HUES6 (cell line): ENCODE data around the gene ITGAE.
A peak's percentile ranks its signal among the peaks of the same experiment; 100 is the strongest.
"Not testable (repeated sequence)": the region's sequence is repeated elsewhere in the genome, so short reads cannot be mapped to it uniquely, and the experiment has no call there.

Experiments
- H3K27ac ChIP-seq: 2 replicates; pipeline ENCODE4 v1.7.0; 2013; ENCODE audit warnings: low read depth, mild to moderate bottlenecking, low read length, inconsistent platforms
- H3K27me3 ChIP-seq: 2 replicates; pipeline ENCODE4 v1.6.1; 2013; ENCODE audit warnings: low read length; ENCODE audit not compliant: control insufficient read depth, insufficient read depth
- H3K36me3 ChIP-seq: 2 replicates; pipeline ENCODE4 v1.6.1; 2013; ENCODE audit warnings: low read length; ENCODE audit not compliant: control insufficient read depth, insufficient read depth
- H3K4me1 ChIP-seq: 2 replicates; pipeline ENCODE4 v1.6.1; 2013; ENCODE audit warnings: low read length; ENCODE audit not compliant: control insufficient read depth, insufficient read depth
- H3K4me3 ChIP-seq: 2 replicates; pipeline ENCODE4 v1.5.1; 2013; ENCODE audit warnings: low read depth, low read length
- H3K9ac ChIP-seq: one replicate; pipeline ENCODE4 v1.6.1; 2013; ENCODE audit warnings: mild to moderate bottlenecking, low read length
- H3K9me3 ChIP-seq: 2 replicates; pipeline ENCODE4 v1.6.1; 2013; ENCODE audit warnings: low read depth, low read length; ENCODE audit not compliant: control insufficient read depth, insufficient read depth

ITGAE gene

DNA sequence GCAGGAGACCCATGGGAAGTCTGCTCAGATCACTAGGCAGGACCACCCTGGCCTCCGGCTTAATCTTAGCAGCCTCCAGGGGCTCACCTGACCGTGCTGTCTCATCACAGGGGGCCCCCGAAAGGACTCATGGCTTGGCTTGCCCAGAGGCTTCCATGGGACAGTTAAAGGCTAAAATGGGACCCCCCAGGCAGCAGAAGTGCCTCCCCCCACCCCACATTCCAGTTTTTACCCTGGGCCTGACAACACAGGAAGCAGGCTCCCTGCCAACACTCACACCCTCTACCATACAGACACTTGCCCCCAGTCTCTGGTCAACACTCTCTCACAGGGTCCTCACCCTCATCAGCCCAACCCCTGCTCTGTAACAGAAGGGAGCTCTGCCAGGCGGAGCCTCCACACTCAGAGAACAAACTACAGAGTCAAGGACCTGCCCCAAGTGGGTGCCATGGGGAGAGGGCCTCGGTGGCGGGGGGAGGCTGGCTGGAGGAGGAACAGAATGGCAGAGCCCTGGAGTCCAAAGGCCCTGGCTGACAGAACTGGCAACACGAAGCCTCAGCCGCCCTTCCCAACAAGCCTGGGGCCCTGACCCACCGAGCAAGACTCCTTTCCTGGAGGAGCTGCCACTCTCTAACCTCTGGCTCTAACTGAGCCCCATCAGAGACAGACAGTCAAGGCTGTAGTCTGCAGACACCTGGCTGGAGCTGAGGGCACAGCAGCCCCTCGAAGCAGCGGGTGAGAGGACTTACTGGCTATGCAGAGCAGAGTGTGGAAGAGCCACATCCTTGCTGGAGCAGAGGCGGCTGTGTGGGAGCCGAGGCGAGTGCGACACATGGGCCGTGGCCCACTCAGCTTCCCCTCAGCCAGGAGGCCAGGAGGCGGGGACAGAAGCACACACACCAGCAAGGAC lies at the start of gene ITGAE:
ITGAE (minus strand) TSS at position 827 of the 910 bp plus-strand sequence; CDS start at position 783, 44 bp downstream.
- no peak within 1 kb of the TSS for H3K9ac ChIP-seq
- no peaks in the 10 kb centered on the region for H3K27me3 ChIP-seq
- H3K4me3 ChIP-seq = no peak within 1 kb of the TSS
- no peaks in the 10 kb centered on the region for H3K4me1 ChIP-seq
- H3K9me3 ChIP-seq = no peaks in the 10 kb centered on the region
- H3K36me3 ChIP-seq = peaks cover 23% of the 10 kb centered on the region
- no peak within 1 kb of the TSS for H3K27ac ChIP-seq

GRCh38 chr17:3848229-3848835 lies 47.3 kb upstream of the ITGAE start:
- H3K36me3 ChIP-seq = 0 out of 2 replicates have a peak, but pooled peaks cover 4% of the 10 kb centered on the region
- no peak overlapping the region for H3K27ac ChIP-seq
- peaks cover 11% of the 10 kb centered on the region; the same call in 1 of the 2 replicates for H3K4me1 ChIP-seq
- H3K27me3 ChIP-seq = no peaks in the 10 kb centered on the region
- H3K4me3 ChIP-seq = no peak overlapping the region
- no peaks in the 10 kb centered on the region for H3K9me3 ChIP-seq
- H3K9ac ChIP-seq = no peak overlapping the region

- Histone ChIP-seq H3K9me3 (no peaks in the 10 kb centered on the region), H3K36me3 (peaks cover 14% of the 10 kb centered on the region), H3K27me3 (no peaks in the 10 kb centered on the region), H3K27ac (no peak overlapping the region), H3K4me1 (peaks cover 11% of the 10 kb centered on the region; the same call in 1 of the 2 replicates), H3K9ac (no peak overlapping the region), H3K4me3 (no peak overlapping the region)
Observed at GRCh38 chr17:3847165-3847670, 46.2 kb upstream of the ITGAE start.

- Histone ChIP-seq H3K4me1 (peaks cover 11% of the 10 kb centered on the region; the same call in 1 of the 2 replicates), H3K4me3 (peak overlapping the region; percentile 47; the same call in 1 of the 2 replicates), H3K9me3 (no peaks in the 10 kb centered on the region), H3K9ac (no peak overlapping the region), H3K27ac (no peak overlapping the region), H3K36me3 (peaks cover 20% of the 10 kb centered on the region), H3K27me3 (no peaks in the 10 kb centered on the region)
Observed at GRCh38 chr17:3846437-3847164, 45.6 kb upstream of the ITGAE start.

DNA sequence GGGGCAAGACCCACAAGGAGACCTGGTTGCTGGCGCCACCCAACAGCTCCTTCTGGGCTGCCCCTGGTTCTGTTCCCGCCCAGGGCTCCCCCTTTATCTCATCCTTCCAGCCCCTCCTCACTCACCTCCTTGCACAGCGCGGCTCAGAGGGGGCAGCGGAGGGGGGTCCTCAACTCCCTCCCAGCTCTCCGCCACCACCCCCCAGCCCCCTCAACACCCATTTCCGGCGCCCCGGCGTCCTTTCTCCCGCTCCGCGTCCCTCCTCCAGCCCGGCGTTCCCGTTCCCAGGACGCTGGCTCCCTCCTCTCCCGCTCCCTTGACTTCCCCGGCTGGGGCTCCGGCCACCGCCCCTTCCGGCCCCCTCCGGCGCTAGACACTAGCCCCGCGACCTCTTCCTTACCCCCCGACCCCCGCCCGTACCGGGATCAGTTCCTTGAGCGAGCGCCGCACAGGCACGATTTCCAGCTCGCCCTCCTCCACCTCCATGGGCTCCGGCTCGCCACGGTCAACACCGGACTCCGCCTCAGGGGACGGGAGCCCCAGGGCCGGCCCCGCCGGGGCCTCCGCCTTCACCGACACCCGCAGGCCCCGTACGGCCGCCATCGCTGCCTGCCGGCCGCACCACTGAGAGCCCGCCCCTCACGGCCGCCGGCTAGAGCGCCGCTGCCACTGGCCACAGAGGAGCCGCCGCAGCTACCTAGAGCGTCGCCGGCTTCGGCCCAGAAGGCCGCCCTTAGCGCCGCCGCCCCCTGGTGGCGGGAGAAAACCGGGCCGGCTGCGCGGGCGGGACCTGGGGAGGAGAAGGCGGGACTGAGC lies 44.8 kb upstream of the ITGAE start, which contains the start of gene NCBP3:
NCBP3 (minus strand) TSS at position 626 of the 816 bp plus-strand sequence; CDS start at position 603, 23 bp downstream.
- peak within 1 kb of the TSS; percentile 99 for H3K4me3 ChIP-seq

GRCh38 chr17:3845291-3845620 lies 44.3 kb upstream of the ITGAE start:
- Histone ChIP-seq H3K27me3 (no peaks in the 10 kb centered on the region), H3K36me3 (peaks cover 32% of the 10 kb centered on the region), H3K9ac (peak overlapping the region; percentile 98), H3K27ac (peak overlapping the region; percentile 99), H3K4me3 (peak overlapping the region; percentile 99), H3K4me1 (peaks cover 11% of the 10 kb centered on the region; the same call in 1 of the 2 replicates), H3K9me3 (no peaks in the 10 kb centered on the region)

More for the DNA sequence above, 44.8 kb upstream of the ITGAE start, which contains the start of gene NCBP3:
- Histone ChIP-seq H3K27ac (peak within 1 kb of the TSS; percentile 99), H3K36me3 (peaks cover 27% of the 10 kb centered on the region), H3K9me3 (no peaks in the 10 kb centered on the region), H3K4me1 (peaks cover 11% of the 10 kb centered on the region; the same call in 1 of the 2 replicates), H3K27me3 (no peaks in the 10 kb centered on the region), H3K9ac (peak within 1 kb of the TSS; percentile 98)

DNA sequence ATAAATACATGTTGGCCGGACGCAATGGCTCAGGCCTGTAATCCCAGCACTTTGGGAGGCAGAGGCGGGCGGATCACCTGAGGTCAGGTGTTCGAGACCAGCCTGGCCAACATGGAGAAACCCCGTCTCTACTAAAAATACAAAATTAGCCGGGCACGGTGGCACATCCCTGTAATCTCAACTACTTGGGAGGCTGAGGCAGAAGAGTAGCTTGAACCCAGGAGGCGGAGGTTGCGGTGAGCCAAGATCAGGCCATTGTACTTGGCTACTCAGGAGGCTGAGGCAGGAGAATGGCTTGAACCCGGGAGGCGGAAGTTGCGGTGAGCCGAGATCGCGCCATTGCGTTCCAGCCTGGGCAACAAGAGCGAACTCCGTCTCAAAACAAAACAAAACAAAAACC lies 43.6 kb upstream of the ITGAE start:
- H3K9ac ChIP-seq = not testable (repeated sequence)

GRCh38 chr17:3843935-3844516 lies 43.0 kb upstream of the ITGAE start:
- Histone ChIP-seq H3K4me1 (peaks cover 11% of the 10 kb centered on the region; the same call in 1 of the 2 replicates), H3K27ac (no peak overlapping the region), H3K27me3 (no peaks in the 10 kb centered on the region), H3K36me3 (peaks cover 45% of the 10 kb centered on the region), H3K9me3 (no peaks in the 10 kb centered on the region), H3K9ac (no peak overlapping the region), H3K4me3 (no peak overlapping the region)

More for the DNA sequence above, 43.6 kb upstream of the ITGAE start:
- peaks cover 39% of the 10 kb centered on the region for H3K36me3 ChIP-seq
- H3K27ac ChIP-seq, H3K27me3 ChIP-seq, H3K9me3 ChIP-seq: not testable (repeated sequence)
- H3K4me3 ChIP-seq = peak overlapping the region; percentile 99
- H3K4me1 ChIP-seq = peaks cover 11% of the 10 kb centered on the region; the same call in 1 of the 2 replicates

DNA sequence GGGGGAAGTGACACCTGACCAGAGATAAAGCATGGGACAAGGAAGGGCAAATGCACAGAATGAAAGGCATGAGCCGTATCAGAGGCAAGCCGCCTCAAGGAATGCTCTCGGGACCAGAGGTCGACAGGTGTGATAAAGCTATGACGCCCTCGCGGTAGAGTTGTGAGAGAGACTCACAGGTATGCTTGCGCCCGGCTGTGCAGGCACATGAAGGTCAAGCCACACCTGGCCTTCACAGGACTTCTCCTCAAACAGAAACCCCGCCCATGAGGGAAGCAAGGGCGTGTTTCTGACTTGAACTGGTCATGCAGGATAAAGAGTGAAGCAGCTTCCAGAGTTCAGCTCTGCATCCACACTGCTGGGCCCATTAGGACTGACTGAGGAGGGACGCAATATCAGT lies 37.2 kb upstream of the ITGAE start:
- no peak overlapping the region for H3K4me3 ChIP-seq
- H3K36me3 ChIP-seq = peaks cover 85% of the 10 kb centered on the region
- H3K27ac ChIP-seq = no peak overlapping the region
- H3K9ac ChIP-seq = no peak overlapping the region
- H3K9me3 ChIP-seq = no peaks in the 10 kb centered on the region
- H3K27me3 ChIP-seq = no peaks in the 10 kb centered on the region
- no peaks in the 10 kb centered on the region for H3K4me1 ChIP-seq

DNA sequence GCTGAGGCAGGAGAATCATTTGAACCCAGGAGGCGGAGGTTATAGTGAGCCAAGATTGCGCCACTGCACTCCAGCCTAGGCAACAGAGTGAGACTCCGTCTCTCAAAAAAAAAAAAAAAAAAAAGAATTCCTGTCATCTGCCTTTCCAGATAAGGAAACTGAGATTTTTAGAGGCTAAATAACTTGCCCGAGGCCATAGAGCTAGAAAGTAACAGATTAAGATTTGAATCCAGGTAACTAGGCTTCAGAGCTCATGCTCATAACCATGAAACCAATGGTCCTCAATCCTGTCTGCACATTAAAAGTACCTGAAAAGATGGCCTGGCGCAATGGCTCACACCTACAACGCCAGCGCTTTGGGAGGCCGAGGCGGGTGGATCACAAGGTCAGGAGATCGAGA lies 35.6 kb upstream of the ITGAE start:
- Histone ChIP-seq H3K27ac (no peak overlapping the region), H3K4me3 (no peak overlapping the region), H3K36me3 (peaks cover 74% of the 10 kb centered on the region), H3K4me1 (no peaks in the 10 kb centered on the region), H3K27me3 (no peaks in the 10 kb centered on the region), H3K9ac (no peak overlapping the region), H3K9me3 (no peaks in the 10 kb centered on the region)
